SKM-1 (cell line): ENCODE measurements around the gene HPGDS.
"Not testable (repeated sequence)": the region's sequence is repeated elsewhere in the genome, so short reads cannot be mapped to it uniquely, and the experiment has no call there.

ENCODE experiments used
- DNase-seq: peaks from one replicate; lab custom pipeline; 2025; ENCODE audit not compliant: unreplicated experiment; lab: John Stamatoyannopoulos, UW

The HPGDS gene

GRCh38 chr4:94357624-94358023, 15.0 kb upstream of the HPGDS start:
- no peak for DNase-seq

GRCh38 chr4:94356444-94356843, 13.8 kb upstream of the HPGDS start:
- DNase-seq: no peak

GRCh38 chr4:94354474-94354896, 11.8 kb upstream of the HPGDS start:
- no peak for DNase-seq

DNA sequence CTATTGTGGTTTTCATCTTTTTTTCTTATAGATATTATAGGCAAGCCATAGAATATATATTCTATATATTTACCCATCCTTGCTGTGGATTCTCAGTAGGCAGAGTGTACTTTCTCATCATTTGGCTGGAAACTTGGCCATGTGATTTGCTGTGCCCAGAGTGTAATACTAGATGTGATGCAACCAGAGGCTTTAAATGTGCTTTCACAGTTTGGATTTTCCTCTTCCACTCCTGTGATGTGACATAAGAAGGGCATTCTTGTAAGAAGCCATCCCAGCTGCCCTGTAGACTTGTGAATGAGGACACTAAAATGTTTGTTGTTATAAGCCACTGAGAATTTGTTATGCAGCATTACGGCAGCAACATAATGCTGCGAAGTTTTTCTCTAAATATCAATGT, 10.4 kb upstream of the HPGDS start:
- DNase-seq: no peak

DNA sequence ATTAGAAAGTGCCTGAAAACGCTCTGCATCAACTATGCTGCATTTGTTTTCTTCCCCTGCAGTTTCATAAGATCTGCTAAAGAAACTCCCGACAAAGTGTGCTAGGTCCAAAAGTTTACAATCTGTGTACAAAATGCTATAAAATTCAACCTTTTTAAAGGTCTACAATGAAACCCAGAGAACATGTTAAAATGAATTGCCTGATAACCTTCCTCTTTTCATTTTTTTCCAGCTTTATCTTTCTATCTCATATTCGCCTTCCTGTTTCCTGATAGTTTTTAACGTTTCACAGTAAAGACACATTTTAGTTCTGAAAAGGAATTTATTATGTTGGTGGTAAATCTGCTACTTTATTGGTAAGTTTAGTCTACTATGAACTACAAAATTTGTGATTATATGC, 9.5 kb upstream of the HPGDS start:
- no peak for DNase-seq

GRCh38 chr4:94351319-94351718, 8.7 kb upstream of the HPGDS start:
- no peak for DNase-seq

GRCh38 chr4:94350095-94350494, 7.5 kb upstream of the HPGDS start:
- DNase-seq: no peak

DNA sequence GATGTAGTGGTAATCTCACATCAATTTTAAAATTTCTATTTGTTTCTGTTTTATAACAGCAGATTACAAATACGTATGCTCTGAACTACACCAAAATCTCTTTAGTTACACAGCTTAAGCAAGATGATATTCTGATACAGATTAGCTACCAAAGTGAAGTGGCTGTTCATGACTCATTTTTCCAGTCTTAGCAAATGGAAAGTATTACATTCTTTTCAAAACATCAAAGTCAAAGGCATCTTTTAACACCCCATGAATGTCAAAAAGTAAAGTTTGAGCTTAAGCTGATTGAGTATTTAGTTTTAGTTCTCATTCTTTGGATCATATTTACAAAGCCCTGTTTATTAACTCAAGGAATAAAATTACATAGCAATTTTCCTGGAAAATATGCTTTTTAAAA, 6.6 kb upstream of the HPGDS start:
- no peak for DNase-seq

DNA sequence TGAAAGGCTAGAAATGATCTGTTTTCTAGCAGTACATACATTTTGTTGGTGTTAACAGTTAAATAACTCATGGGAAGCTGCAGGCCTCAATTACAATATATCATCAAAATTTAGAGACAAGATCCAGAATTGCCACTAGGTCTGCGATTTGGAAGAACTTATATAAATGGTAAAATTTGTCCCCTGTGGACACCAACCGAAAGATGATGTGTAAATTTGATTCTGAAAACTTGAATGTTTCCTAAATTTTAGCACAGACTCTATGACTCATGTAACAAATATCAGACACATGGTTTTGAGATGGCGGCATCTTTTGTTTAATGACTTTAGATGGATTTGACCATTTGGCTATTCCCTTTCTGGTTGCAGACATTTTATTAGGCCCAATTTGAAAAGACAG, 6.0 kb upstream of the HPGDS start:
- DNase-seq: no peak

DNA sequence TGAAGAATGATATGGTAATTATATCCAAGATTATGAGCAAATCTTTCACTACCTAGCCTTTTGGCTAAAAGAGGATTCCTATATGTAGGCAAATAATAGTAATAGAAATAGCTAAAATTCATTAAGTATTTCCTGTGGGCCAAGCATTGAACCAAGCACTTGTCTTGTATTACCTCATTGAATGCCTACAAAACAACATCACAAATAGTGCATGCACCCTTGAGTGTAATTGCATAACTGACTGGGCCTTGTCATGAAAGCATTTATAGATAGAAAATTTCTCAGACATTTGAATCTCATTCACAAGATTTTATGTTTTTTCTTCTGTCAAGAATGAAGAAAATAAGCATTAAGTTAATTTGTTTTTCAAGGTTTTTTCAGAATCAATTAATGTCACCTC, 3.9 kb upstream of the HPGDS start:
- no peak for DNase-seq

DNA sequence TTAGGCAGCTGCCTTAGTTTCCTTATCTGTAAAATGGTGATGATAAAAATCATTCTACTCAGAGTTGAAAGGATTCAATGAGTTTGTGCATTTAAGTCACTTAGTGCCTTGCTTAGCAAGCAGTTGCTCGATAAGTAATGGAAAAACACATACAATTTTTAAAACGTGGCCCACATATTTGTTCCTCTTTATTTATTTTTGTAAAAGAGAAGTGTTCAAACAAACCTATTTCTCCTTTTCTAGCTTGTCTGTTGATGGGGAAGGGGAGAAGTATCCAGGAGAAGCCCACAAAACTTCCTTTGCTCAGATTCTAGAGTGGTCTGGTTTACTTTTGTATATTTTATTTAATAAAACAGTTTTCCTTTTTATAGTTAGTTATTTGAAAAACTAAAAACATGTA, 3.3 kb upstream of the HPGDS start:
- DNase-seq: no peak

DNA sequence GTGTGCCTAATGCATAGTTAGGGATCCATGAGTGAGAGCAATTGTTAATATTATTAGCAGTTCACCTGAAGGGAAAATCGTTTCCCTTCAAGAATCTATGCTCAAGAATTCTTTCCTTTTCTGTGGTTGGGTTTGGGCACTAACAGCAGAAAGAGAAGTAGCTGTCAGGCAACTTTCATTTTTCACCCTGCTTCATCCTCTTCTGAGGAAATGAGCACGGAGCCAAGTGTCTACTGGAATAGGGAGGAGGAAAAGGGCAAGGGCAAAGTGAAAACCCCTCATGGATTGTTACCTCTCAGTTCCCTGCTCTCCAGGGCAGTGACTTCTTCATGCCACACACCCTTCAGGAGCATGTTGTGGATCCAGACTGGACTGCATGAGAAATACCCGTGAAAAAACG, 2.6 kb upstream of the HPGDS start:
- no peak for DNase-seq

DNA sequence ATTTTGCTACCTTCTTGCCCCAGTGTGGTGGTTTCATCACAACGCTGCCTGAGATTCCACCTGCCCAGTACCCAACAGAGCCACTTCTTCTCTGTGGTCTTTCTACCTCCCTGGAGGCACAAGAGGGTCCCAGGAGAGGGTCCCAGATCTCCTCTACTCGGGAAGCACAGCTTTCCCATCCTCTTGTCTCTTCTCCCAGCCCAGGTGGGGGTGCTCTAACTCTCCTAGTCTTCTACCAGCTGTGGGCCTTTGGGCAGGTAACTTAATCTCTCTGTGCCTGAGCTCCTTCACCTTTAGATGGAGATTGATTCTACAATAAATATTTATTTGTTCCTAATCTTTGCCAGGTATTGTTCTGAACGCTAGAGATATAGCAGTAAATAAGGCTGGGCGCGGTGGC, 1.8 kb upstream of the HPGDS start:
- no peak for DNase-seq

- DNase-seq: no peak
These were observed 910 bp downstream of the HPGDS start for GRCh38 chr4:94341481-94342370.

- DNase-seq: no peak
These were observed 2.9 kb downstream of the HPGDS start for GRCh38 chr4:94339779-94340178.

GRCh38 chr4:94338681-94339351, 3.8 kb downstream of the HPGDS start:
- DNase-seq: no peak

DNA sequence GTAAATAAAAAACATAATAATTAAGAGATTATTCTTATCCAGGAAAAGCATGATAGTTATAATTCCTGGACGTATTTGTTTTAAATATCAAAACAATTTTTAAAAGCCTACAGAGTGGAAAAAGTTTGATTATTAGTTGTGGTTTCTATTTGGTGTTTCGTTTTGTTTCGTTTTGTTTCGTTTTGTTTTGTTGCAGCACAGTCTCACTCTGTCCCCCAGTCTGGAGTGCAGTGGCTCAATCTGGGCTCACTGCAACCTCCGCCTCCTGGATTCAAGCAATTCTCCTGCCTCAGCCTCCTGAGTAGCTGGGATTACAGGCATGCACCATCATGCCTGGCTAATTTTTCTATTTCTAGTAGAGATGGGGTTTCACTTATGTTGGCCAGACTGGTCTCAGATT, 5.8 kb downstream of the HPGDS start:
- DNase-seq: not testable (repeated sequence)

DNA sequence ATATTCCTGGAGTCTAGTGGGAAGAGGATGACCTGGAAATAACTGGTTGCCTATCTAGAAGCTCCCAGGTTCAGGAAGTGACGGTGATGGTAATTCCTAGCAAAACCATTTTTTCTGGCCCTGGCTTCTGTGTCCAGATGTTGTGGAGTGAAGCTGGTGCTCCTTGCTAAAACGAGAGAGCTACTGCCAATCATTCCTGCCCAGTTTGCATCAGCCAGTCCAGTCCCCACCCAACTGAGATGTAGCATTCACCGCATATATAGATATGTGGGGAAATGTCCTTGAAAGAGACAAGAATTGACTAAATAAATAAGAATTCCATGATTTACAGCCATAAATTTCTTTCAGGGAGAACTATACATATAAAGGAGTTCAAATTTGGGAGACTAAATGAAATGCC, 6.3 kb downstream of the HPGDS start:
- no peak for DNase-seq

DNA sequence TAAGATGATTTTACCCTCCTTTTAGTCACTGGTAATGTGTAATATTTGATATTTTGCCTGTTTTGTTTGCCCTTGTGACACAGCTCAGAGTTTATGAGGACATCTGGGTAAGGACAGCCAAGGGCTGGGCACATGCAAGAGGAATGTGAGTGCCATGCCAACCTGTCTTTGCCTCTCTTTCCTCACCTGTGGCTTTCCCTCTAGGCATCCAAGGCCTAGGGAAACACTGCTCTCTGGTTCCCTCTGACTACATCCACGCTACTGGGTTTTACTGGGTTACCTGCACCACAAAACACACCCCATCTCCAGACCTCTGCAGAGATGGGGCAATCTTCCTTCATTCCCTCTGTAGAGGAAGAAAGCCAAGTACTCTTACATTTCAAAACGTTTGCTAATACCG, 7.7 kb downstream of the HPGDS start:
- DNase-seq: no peak

DNA sequence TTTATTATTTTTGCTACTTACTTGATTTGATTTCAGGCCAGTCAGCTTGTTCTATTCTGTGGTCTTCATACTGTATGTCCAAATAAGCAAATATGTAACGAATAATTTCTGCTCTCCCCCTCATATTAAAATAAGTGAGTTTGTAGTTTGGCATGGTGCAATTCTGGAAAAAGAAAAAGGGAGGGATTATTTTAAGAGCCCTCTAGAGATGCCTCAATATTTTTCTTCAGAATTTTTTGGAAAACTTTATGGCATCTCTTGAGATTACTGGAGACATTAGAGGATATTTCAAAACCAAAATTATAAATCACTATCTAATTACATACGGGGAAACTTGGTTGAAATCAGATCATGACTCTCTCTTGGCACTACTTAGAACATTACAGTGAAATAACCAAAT, 8.2 kb downstream of the HPGDS start:
- DNase-seq: no peak

DNA sequence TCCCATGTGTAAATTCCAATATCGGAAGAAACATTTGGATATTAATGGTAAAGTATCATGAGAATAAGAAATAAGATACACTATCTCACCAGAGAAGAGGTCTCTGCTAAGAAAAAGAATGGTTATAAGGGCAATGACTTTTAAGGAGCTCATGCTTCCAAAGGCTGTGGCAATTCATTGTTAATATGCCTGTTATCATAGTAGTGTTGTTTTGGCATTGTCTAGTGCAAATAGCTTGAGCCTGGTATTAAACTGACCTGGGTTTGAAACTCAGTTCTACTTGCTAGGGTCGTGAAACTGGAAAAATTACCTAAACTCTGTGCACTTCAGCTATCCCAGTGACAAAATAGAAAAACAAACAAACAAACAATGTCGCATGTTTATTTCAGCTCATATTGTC, 8.8 kb downstream of the HPGDS start:
- no peak for DNase-seq

DNA sequence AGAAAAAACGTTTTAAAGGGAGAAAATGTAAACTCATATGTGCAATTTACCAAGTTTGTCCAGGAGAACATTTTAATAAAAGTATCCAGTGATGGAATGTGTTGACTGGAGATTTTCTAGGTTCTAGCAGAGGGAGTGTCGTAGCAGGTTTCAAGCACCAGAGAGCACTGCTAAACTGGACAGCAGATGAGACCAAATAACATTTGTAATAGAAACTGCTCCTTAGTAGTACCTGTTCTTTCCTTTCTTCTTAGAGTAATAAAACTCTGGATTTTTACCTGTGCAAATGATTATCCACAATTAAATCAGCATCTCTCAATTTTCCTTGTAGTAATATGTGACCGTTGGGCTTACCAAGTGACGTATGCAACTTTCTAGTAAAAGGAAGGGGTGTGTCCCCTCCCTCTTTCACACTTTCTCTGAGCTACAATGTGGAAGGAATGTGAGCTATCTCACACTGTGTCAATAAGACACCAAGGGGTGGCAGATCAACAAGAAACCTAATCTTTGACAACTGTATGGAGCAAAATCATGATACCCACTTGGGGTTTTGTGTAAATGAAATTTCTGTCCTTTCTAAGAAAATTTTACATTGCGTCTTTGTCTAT, 9.5 kb downstream of the HPGDS start:
- DNase-seq: no peak
